Neural cell (in vitro differentiated cells): ENCODE results near the gene FPGS.

Experiments
- EP300 ChIP-seq: fragments of 450-650 bp; conservative IDR thresholded peaks from 2 replicates; pipeline ENCODE4 v1.6.1; 2014; ENCODE audit warnings: antibody characterized with exemption, mild to moderate bottlenecking, moderate library complexity; ENCODE audit not compliant: poor library complexity, severe bottlenecking
- MXI1 ChIP-seq: fragments of 450-650 bp; conservative IDR thresholded peaks from 2 replicates; pipeline ENCODE4 v1.6.1; 2014; ENCODE audit warnings: antibody characterized with exemption, mild to moderate bottlenecking; ENCODE audit not compliant: poor library complexity, severe bottlenecking
- POLR2AphosphoS5 ChIP-seq: IDR thresholded peaks from 2 replicates; pipeline ENCODE4 v1.6.1; 2012
- RAD21 ChIP-seq: fragments of 450-650 bp; conservative IDR thresholded peaks from 2 replicates; pipeline ENCODE4 v1.6.1; 2014; ENCODE audit warnings: antibody characterized with exemption, mild to moderate bottlenecking, moderate library complexity
- SMC3 ChIP-seq: fragments of 450-650 bp; conservative IDR thresholded peaks from 2 replicates; pipeline ENCODE4 v1.6.1; 2014; ENCODE audit warnings: antibody characterized with exemption, mild to moderate bottlenecking, moderate library complexity; ENCODE audit not compliant: poor library complexity
- TF ChIP-seq, protein P1 (sequence below): fragments of 450-650 bp; IDR thresholded peaks from 2 replicates; pipeline ENCODE4 v1.5.1; 2014; ENCODE audit warnings: antibody characterized with exemption, mild to moderate bottlenecking, moderate library complexity; ENCODE audit not compliant: poor library complexity, severe bottlenecking

DNA sequence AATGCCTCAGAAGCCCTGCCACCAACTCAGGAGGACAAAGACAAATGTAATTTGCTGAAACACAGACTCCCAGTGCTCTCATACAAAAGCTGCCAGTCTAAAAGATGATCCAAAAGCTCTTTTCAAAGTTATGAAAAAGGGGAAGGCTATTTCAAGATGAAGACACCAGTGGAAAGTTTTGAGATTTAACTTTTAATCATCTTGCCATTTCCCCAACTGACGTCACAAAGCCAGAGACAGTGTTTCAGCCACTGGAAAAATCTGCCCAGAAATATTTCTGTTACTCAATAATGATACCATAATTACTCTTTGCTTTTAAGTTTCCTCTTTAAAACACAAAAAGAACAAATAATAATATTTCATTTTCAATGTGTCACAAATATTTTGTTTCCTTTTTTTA, 30.9 kb downstream of the FPGS start:
- TF ChIP-seq POLR2AphosphoS5: no peak
- TF ChIP-seq EP300: no peak
- TF ChIP-seq, protein P1, sequence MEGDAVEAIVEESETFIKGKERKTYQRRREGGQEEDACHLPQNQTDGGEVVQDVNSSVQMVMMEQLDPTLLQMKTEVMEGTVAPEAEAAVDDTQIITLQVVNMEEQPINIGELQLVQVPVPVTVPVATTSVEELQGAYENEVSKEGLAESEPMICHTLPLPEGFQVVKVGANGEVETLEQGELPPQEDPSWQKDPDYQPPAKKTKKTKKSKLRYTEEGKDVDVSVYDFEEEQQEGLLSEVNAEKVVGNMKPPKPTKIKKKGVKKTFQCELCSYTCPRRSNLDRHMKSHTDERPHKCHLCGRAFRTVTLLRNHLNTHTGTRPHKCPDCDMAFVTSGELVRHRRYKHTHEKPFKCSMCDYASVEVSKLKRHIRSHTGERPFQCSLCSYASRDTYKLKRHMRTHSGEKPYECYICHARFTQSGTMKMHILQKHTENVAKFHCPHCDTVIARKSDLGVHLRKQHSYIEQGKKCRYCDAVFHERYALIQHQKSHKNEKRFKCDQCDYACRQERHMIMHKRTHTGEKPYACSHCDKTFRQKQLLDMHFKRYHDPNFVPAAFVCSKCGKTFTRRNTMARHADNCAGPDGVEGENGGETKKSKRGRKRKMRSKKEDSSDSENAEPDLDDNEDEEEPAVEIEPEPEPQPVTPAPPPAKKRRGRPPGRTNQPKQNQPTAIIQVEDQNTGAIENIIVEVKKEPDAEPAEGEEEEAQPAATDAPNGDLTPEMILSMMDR: no peak
- TF ChIP-seq MXI1: no peak
- TF ChIP-seq RAD21: no peak
- no peak for TF ChIP-seq SMC3
